Activated CD8-positive, alpha-beta memory T cell treated with anti-CD3 and anti-CD28 coated beads, Interleukin-2, amount 50 U/mL, for 24 hours (primary cell): ENCODE measurements around the gene PDE2A.

Experiments used
- DNase-seq: peaks from one replicate; pipeline ENCODE4 v3.0.0-alpha.2; 2020; ENCODE audit errors: extremely low read depth

Gene PDE2A

DNA sequence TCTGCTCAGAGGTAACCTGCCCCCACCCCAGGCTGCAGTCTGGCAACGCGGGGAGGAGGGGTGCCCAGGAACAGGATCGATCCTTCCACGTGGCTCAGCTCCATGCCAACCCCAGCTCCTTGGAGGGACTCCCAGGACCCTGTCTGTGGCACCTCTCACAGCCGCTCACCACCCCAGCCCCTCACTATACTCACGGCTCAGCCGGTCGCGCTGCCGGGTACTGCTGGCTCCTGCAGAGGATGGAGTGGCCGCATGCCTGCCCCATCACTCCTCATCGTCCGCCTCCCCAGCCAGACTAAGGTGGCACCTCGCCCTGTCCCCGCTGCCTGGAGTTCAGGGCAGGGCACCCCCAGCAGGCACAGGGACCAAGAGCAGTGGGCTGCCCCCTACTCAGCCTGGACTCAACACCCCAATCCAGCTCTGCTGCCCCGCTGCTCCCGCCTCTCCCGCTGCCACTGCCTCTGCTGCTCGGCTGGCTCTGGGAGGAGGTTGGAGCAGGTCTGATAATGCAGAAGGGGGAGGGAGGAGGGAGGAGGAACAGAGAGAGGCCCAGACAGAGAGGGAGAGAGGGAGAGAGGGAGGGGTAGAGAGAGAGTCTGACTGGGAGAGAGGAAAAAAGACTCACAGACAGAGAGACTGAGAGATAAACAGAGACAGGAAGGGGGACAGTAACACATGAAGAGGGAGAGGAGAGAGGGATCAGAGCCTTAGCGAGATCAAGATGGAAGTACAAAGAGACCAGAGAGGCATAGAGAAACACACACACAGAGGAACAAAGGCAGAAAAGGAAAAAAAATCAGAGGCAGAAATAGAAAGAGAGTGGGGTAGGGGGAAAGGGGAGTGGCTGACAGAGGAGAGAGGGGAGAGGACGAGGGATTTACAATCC, at the start of gene PDE2A:
Gene PDE2A (minus strand): TSS at position 480 of the 886 bp plus-strand sequence. CDS start 215 bp downstream, at position 265.
- DNase-seq = no peak

GRCh38 chr11:72723508-72723907, 49.3 kb upstream of the PDE2A start:
- DNase-seq = no peak

DNA sequence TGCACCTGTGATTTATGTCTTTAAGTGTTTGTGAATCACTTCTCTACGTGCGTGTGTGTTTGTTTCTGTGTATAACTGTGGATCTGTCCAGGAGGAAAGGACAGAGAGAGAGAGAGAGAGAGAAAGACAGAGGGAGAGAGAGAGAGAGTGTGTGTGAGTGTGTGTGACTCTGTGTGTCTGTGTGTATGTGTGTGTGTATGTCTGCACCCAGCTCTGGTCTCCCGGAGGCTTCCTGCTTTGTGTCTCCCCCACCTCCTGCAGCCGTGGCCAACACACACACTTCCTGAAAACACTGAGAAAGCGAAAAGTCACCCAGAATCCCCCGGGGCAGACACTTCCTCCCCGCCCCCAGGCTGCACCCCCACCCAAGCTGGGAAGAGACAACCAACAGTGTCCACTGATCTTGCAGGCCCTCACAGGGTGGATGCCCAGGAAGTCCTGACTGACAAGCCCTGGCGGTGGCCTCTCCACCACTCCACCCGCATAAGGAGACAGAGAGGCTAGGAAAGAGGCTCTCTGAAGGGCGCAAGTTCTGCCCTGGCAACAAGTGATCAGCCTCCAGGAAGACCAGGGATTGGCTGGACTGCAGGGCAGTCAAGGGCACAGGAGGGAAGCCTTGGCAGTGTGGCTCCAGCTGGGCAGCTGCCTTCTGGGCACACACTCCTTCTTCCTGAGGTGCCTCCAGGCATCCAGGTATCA, 48.0 kb upstream of the PDE2A start:
- DNase-seq = peak; percentile 56

DNA sequence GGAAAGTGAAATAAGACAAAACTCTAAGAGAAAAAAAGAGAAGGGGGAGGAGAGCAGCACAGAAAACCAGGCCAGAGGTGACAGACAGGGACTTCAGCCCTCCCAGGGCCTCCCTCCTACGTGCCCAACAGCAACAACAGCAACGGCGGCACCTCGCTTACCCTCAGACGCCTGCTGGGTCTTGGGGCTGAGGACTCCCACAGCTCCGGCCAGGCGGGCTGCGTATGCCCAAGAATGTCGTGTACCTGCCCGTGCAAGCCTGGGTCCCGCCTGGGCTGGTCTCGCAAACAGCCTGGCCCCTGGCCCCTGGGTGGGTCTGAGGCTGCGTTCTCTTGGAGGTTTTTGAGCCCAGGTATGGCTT, 47.4 kb upstream of the PDE2A start:
- DNase-seq = no peak

DNA sequence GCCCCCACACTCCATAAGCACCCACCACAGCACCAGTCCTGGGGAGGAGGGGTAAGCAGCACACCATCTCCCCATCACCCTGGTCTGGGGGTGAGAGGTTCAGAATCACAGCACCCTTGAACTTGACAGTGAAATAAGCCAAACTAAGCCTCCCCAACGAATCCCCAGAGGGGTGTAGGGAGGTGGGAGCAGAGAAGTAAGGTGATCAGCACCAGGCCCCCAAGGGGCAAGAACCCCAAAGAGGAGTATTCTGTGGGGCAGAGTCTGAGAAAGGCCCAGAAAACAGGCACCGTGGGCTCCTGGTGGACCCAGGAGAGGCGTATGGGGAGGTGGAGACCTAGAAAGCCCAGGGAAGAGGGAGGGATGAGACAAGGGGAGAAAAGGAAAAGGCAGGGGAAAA, 47.1 kb upstream of the PDE2A start:
- no peak for DNase-seq

DNA sequence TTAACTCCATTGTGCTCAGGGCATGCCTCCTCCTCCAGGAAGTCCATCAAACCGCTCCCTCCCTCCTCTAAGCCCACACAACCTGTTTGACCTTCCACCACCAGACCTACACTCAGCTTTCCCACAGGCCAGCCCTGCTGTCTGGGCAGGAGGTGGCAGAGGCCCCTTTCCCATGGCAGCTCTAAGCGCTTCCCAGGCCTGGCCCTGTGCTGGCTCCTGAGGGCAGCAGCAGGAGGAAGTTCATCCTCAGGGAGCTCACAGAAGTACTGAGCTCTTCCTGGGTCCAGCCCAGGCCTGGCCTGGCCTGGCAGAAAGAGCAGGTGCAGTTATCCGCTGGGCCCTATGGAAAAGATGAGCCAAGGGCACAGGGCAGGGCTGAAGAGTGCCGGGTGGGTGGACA, 46.6 kb upstream of the PDE2A start:
- no peak for DNase-seq

GRCh38 chr11:72720047-72720446, 45.8 kb upstream of the PDE2A start:
- no peak for DNase-seq

GRCh38 chr11:72719551-72719950, 45.3 kb upstream of the PDE2A start:
- no peak for DNase-seq

DNA sequence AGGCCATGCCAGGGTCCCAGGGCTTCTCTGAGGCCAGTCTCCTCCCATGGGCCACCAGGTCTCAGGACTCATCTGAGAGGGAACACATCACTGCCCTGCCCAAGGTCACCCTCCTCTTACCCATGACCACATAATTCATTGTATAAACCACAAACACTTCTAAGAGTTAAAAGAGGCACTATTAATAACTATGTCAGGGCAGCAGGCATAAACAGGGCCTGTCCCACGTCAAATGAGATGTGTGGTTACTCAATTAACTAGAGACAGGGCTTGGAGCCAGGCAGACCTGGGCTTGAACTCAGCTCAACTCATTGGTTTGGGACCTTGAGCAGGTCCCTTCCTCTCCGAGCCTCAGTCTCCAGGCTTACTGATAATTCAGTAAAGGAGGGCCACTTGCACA, 44.9 kb upstream of the PDE2A start:
- DNase-seq = no peak

DNA sequence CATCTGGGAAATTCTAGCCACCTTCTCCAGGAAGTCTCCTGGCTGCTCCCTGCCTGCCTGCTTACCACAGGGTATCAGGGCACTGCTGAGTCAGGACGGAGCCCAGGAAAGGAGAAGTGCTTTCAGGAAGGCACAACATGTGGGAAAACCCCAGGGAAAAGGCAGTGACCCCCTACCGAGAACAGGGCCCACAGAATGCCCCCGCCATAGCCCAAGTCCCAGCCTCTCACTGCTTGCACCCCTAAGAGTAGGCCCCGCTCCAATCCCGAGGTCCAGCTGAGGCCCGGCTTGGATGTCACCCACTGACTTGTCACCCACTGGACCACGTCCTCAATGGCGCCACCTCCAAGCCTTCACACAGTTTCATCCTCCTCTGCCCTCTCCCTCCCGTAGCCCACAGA, 43.9 kb upstream of the PDE2A start:
- DNase-seq = no peak

GRCh38 chr11:72716788-72717435, 42.7 kb upstream of the PDE2A start:
- no peak for DNase-seq

DNA sequence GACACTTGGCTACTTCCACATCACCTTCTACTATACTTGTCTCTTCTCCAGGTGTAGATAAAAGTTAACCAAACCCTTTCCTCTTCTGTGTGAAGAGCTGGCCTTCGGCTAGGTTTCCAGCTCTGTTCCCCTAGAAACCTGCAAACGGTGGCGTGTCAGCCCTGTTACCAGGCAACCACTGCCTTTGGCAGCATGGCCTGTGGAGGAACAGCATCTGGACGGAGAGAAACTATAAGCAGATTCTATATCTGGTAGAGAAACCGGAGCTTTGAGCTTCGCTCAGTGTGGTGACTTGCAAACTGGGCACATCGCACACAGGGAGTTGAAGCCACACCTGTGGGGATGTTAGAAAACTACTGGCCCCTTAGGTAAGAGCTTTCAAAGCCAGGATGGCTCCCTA, 42.1 kb upstream of the PDE2A start:
- no peak for DNase-seq

GRCh38 chr11:72712841-72713240, 38.6 kb upstream of the PDE2A start:
- DNase-seq = no peak

DNA sequence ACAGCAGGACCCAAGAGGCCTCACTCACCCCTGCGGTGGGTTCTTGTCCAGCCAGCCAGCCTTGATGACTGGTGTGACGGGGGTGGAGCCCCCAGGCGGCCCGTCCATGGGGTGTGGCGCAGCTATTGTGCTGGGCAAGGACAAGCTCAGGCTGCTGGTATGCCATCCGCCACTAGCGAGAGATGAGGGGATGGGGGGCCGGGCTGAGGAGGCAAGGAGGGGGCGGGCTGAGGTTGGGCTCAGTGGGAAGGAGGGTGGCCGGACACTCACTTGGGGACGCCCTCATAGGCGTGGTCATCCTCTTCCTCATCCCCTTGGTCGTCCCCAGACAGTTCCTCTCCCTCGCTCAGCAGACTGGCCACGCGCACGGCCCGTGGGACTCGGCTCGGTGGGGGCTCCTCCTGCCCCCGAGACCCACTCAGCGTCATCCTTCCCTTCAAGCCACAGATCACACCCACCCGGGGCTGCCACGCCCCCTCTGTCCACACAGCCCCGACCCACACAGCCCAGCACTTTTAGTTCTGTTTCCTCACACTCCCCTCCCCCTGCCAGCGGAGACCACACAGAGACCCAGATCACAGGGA, 38.0 kb upstream of the PDE2A start:
- DNase-seq = no peak

GRCh38 chr11:72711141-72711540, 36.9 kb upstream of the PDE2A start:
- no peak for DNase-seq

DNA sequence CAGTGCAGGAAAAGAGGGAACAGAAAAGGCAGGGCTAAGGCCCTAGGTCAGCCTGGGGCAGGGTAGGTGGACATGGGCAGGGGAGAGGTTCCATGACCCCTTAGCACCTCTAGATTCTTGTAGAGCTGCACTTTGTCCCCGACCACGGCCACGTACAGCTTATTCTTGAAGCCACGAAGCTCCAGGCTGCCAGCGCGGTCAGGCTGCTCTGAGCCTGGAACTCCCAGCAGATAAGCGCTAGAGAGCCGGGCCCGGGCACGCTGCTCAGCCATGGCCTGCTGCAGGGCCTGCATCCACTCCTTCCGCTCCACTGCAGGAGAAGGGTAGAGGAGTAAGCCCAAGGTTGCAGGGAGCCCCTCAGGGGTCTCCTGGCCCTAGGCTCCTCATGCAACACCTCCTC, 36.1 kb upstream of the PDE2A start:
- DNase-seq = no peak

DNA sequence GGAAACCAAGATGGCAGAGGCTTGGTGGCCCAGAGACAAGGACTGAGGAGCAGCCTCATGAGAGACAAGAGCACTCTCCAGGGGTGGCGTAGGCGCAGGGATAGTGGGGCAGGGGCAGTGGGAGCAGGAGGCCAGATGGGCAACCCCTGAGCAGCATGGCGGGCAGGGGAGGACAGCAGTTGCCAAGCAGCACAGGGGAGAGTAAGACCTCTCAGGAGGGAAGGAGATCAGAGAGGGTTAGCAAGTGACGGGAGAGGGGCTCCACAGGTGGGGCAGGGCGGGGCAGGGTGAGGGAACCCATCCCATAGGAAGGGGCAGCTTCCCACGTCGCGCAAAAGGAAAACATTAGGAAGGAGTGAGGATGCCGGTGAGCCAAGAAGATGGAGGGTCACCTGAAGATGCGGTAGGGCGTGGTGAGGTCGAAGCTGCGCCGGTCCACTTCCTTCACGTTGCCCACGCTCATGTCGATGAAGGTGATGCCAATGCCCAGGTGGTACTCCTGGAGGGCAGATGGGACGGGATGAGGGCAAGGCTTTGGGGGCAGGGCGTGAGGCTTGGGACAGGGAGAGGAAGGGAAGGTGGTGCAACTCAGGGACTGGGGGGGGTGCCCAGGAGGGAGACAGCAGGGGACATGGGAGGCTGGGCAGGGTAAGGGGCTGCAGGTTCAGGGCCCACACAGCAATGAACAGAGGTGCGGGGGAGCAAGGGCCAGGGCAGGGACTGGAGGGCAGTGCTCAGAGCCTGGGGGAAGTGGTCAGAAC, 35.4 kb upstream of the PDE2A start:
- DNase-seq = no peak

DNA sequence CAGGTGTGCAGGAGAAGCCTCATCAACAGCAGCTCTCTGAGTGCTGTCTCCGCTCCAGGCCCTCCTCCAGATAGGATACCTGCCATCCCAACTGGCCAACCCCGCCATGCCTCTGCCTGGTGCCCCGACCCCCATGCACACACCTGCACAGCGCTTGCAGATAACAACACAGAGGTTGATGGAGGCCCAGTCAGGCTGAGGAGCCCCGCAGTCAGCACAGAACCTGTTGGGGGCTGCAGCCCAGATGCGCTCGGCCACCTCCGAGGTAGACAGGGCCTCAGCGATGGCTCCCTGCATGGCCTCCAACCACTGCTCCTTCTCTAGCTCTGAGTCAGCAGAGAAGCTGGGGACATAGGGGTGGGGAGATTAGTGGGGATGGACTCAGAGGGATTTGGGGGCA, 32.8 kb upstream of the PDE2A start:
- DNase-seq = no peak

- DNase-seq = no peak
These were observed 32.4 kb upstream of the PDE2A start for GRCh38 chr11:72706579-72706978.

DNA sequence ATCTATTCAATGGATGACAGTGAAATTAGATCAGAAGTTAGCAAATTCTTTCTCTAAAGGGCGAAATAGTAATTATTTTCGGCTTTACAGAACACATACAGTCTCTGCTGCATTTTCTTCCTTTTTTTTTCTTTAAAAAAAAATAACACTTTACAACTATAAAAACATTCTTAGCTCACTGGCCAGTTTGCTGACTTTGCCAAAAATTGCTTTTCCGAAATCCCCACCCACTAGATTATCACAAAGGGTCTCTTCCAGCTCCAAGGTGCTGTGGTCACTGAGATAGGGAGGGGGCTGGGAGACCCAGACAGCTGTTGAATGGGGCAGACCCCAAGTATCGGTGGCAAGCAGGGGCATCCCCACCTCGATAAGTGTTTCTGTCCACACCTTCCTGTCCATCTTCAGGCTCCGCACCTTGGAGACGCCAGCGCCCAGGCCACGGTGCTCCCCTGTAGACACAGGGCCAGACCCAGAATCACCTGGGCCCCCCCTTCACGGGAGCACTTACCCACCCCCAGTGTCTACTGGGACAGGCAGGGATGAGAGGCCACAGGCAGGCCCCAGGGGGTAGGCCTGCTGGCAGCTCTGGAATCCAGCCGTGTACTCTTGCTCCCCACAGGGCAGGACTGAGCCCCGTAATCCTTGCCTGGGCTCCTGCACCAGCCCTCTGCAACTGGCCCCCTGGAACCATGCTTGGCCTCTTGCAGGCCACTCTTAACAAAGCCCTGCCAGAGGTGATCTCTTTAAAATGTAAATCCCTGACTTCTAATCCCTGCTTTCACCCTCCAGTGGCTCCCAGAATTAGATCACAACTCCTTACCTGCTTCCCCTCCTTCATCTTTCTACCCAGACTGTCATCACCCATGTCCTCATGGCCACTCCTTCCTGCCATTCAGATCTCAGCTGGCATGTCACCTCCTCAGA, 31.5 kb upstream of the PDE2A start:
- DNase-seq = no peak
